Hematopoietic multipotent progenitor cell (in vitro differentiated cells): ENCODE results near the gene FEZ2. TPM values are rescaled to one million over a fixed set of nuclear protein-coding genes. Genes with fewer than 3 reads are reported as not detected.

ENCODE experiments used
- DNase-seq, 3 donors: peaks; one replicate each; pipeline ENCODE4 v3.0.0-alpha.2; 2011 to 2015; ENCODE audit warnings: low read depth in 2 of 3, low spot score in 2 of 3
- total RNA-seq: library from RNA; depleted of rRNA; stranded (reverse); fragments of >200 nt; gene quantifications from one replicate; pipeline ENCODE4 v1.2.3, GENCODE V29; 2012

Gene FEZ2
- total RNA-seq, 1 donor, result 11.8 TPM

- no peak for DNase-seq
Measured at GRCh38 chr2:36536776-36537175, 61.2 kb downstream of the FEZ2 start.

GRCh38 chr2:36535099-36535498 is 62.9 kb downstream of the FEZ2 start:
- DNase-seq, result no peak

GRCh38 chr2:36534275-36534799 is 63.6 kb downstream of the FEZ2 start:
- DNase-seq, result no peak

GRCh38 chr2:36530983-36531354 is 67.0 kb downstream of the FEZ2 start:
- DNase-seq, result no peak

GRCh38 chr2:36530178-36530982 is 67.6 kb downstream of the FEZ2 start:
- no peak for DNase-seq

GRCh38 chr2:36528766-36529392 is 69.1 kb downstream of the FEZ2 start:
- no peak for DNase-seq

GRCh38 chr2:36528274-36528673 is 69.7 kb downstream of the FEZ2 start:
- DNase-seq, result no peak

GRCh38 chr2:36526226-36526625 is 71.7 kb downstream of the FEZ2 start:
- no peak for DNase-seq

- no peak for DNase-seq
Measured at GRCh38 chr2:36525245-36525644, 72.7 kb downstream of the FEZ2 start.

- DNase-seq, result no peak
Measured at GRCh38 chr2:36523153-36523552, 74.8 kb downstream of the FEZ2 start.

- DNase-seq, result no peak
Measured at GRCh38 chr2:36520431-36520830, 77.5 kb downstream of the FEZ2 start.

- no peak for DNase-seq
Measured at GRCh38 chr2:36516136-36516870, 81.7 kb downstream of the FEZ2 start.

GRCh38 chr2:36515538-36515937 is 82.4 kb downstream of the FEZ2 start:
- no peak for DNase-seq

GRCh38 chr2:36513661-36514060 is 84.3 kb downstream of the FEZ2 start:
- no peak for DNase-seq

- no peak for DNase-seq
Measured at GRCh38 chr2:36512705-36513104, 85.3 kb downstream of the FEZ2 start.

- no peak for DNase-seq
Measured at GRCh38 chr2:36511858-36512603, 85.9 kb downstream of the FEZ2 start.

- no peak for DNase-seq
Measured at GRCh38 chr2:36509075-36509474, 88.9 kb downstream of the FEZ2 start.

GRCh38 chr2:36507408-36507812 is 90.6 kb downstream of the FEZ2 start:
- peak; percentile 0 to 75 (median 49) for DNase-seq
